WTC11 (cell line): ENCODE measurements around the gene PTPN1. TPM values are rescaled to one million over a fixed set of nuclear protein-coding genes. Genes with fewer than 3 reads are reported as not detected.
"Not testable (repeated sequence)": the region's sequence is repeated elsewhere in the genome, so short reads cannot be mapped to it uniquely, and the experiment has no call there.

Source experiments
- ATAC-seq: fragments of 200-7000 bp; cut with Tn5 transposase; 2 replicates; pipeline ENCODE4 v1.10.0; 2021; ENCODE audit warnings: mild to moderate bottlenecking, moderate library complexity
- CTCF ChIA-PET: fragments of 300-600 bp; sonication (Branson Sonifier 250); formaldehyde crosslinking; loops from one replicate; lab custom pipeline; 2021; ENCODE audit warnings: antibody characterized with exemption; lab: Charles Lee
- POLR2A ChIA-PET: fragments of 350-600 bp; sonication (Branson Sonifier 250); formaldehyde crosslinking; loops from one replicate; lab custom pipeline; 2021; ENCODE audit warnings: antibody characterized with exemption; lab: Charles Lee
- DNase-seq: peaks from one replicate; pipeline ENCODE4 v3.0.0; 2021; ENCODE audit warnings: low spot score
- H3K27ac Mint-ChIP-seq: 2 replicates; pipeline ENCODE4 v1.8.0; 2021; ENCODE audit warnings: mixed read lengths
- H3K27me3 Mint-ChIP-seq: 2 replicates; pipeline ENCODE4 v1.8.0; 2021; ENCODE audit warnings: low read depth, mild to moderate bottlenecking, moderate library complexity, mixed read lengths
- H3K36me3 Mint-ChIP-seq: 2 replicates; pipeline ENCODE4 v1.8.0; 2021; ENCODE audit warnings: mixed read lengths
- H3K4me1 Mint-ChIP-seq: 2 replicates; pipeline ENCODE4 v1.8.0; 2022; ENCODE audit warnings: mixed read lengths
- H3K4me3 Mint-ChIP-seq: 2 replicates; pipeline ENCODE4 v1.8.0; 2021; ENCODE audit warnings: mild to moderate bottlenecking, moderate library complexity, mixed read lengths
- H3K9me3 Mint-ChIP-seq: 2 replicates; pipeline ENCODE4 v1.8.0; 2021; ENCODE audit warnings: mixed read lengths
- ATF3 ChIP-seq: sonication (generic); formaldehyde crosslinking; conservative IDR thresholded peaks from 2 replicates; pipeline ENCODE4 v1.8.1; 2022; ENCODE audit warnings: mild to moderate bottlenecking, missing genetic modification reagents
- ERG ChIP-seq: fragments of 250-450 bp; sonication (Bioruptor Pico); IDR thresholded peaks from 2 replicates; pipeline ENCODE4 v1.8.0; 2021; ENCODE audit warnings: mild to moderate bottlenecking
- ETV6 ChIP-seq: sonication (generic); formaldehyde crosslinking; IDR thresholded peaks from 2 replicates; pipeline ENCODE4 v1.8.1; 2022; ENCODE audit warnings: mild to moderate bottlenecking, missing genetic modification reagents
- KAT7 ChIP-seq: sonication (generic); formaldehyde crosslinking; IDR thresholded peaks from 2 replicates; pipeline ENCODE4 v1.8.1; 2023; ENCODE audit warnings: missing genetic modification reagents, mild to moderate bottlenecking, borderline replicate concordance
- NFYB ChIP-seq: sonication (generic); formaldehyde crosslinking; conservative IDR thresholded peaks from 2 replicates; pipeline ENCODE4 v1.8.0; 2022; ENCODE audit warnings: low read depth, missing genetic modification reagents
- PRRX2 ChIP-seq: fragments of 250-450 bp; sonication (Bioruptor Pico); IDR thresholded peaks from 2 replicates; pipeline ENCODE4 v1.8.0; 2021; ENCODE audit warnings: mild to moderate bottlenecking
- SMAD3 ChIP-seq: sonication (generic); formaldehyde crosslinking; IDR thresholded peaks from 2 replicates; pipeline ENCODE4 v1.8.0; 2022; ENCODE audit warnings: missing genetic modification reagents, mild to moderate bottlenecking, borderline replicate concordance
- TEAD1 ChIP-seq: sonication (generic); formaldehyde crosslinking; IDR thresholded peaks from 2 replicates; pipeline ENCODE4 v1.8.0; 2022; ENCODE audit warnings: mild to moderate bottlenecking, missing genetic modification reagents
- TEAD4 ChIP-seq: sonication (generic); formaldehyde crosslinking; IDR thresholded peaks from 2 replicates; pipeline ENCODE4 v1.8.0; 2022; ENCODE audit warnings: mild to moderate bottlenecking, missing genetic modification reagents
- ZNF219 ChIP-seq: sonication (generic); formaldehyde crosslinking; IDR thresholded peaks from 2 replicates; pipeline ENCODE4 v1.8.0; 2023; ENCODE audit warnings: missing genetic modification reagents, mild to moderate bottlenecking, borderline replicate concordance
- ZNF281 ChIP-seq: sonication (generic); formaldehyde crosslinking; IDR thresholded peaks from 2 replicates; pipeline ENCODE4 v1.8.0; 2023; ENCODE audit warnings: mild to moderate bottlenecking, missing genetic modification reagents
- total RNA-seq: library from RNA; stranded (reverse); gene quantifications from 3 replicates; pipeline ENCODE4 v1.2.3, GENCODE V29; 2021
- TF ChIP-seq, protein P1 (sequence below): sonication (generic); formaldehyde crosslinking; IDR thresholded peaks from 2 replicates; pipeline ENCODE4 v1.8.0; 2022; ENCODE audit warnings: mild to moderate bottlenecking, missing genetic modification reagents
- TF ChIP-seq, protein P2 (sequence below): sonication (generic); formaldehyde crosslinking; IDR thresholded peaks from 2 replicates; pipeline ENCODE4 v1.8.1; 2023; ENCODE audit warnings: mild to moderate bottlenecking, moderate library complexity, missing genetic modification reagents
- TF ChIP-seq, protein P3 (sequence below): sonication (generic); formaldehyde crosslinking; IDR thresholded peaks from 2 replicates; pipeline ENCODE4 v1.8.0; 2022; ENCODE audit warnings: mild to moderate bottlenecking, missing genetic modification reagents
- TF ChIP-seq, protein P4 (sequence below): sonication (generic); formaldehyde crosslinking; IDR thresholded peaks from 2 replicates; pipeline ENCODE4 v1.8.1; 2023; ENCODE audit warnings: mild to moderate bottlenecking, missing genetic modification reagents

Gene PTPN1
- total RNA-seq, 1 experiment from 2014 or later: 29.4 TPM

GRCh38 chr20:50506270-50506579 is 4.0 kb upstream of the PTPN1 start (continued):
- TF ChIP-seq, protein P1, sequence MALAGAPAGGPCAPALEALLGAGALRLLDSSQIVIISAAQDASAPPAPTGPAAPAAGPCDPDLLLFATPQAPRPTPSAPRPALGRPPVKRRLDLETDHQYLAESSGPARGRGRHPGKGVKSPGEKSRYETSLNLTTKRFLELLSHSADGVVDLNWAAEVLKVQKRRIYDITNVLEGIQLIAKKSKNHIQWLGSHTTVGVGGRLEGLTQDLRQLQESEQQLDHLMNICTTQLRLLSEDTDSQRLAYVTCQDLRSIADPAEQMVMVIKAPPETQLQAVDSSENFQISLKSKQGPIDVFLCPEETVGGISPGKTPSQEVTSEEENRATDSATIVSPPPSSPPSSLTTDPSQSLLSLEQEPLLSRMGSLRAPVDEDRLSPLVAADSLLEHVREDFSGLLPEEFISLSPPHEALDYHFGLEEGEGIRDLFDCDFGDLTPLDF: no peak
- TF ChIP-seq ZNF219 (CRISPR knock-in tag) (no peak), ERG (CRISPR knock-in tag) (no peak), KAT7 (CRISPR knock-in tag) (no peak), TEAD4 (no peak), NFYB (CRISPR knock-in tag) (no peak), TEAD1 (CRISPR knock-in tag) (no peak), ATF3 (CRISPR knock-in tag) (no peak), ZNF281 (no peak), PRRX2 (no peak), ETV6 (no peak), SMAD3 (CRISPR knock-in tag) (no peak)
- TF ChIP-seq, protein P2, sequence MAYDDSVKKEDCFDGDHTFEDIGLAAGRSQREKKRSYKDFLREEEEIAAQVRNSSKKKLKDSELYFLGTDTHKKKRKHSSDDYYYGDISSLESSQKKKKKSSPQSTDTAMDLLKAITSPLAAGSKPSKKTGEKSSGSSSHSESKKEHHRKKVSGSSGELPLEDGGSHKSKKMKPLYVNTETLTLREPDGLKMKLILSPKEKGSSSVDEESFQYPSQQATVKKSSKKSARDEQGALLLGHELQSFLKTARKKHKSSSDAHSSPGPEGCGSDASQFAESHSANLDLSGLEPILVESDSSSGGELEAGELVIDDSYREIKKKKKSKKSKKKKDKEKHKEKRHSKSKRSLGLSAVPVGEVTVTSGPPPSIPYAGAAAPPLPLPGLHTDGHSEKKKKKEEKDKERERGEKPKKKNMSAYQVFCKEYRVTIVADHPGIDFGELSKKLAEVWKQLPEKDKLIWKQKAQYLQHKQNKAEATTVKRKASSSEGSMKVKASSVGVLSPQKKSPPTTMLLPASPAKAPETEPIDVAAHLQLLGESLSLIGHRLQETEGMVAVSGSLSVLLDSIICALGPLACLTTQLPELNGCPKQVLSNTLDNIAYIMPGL (CRISPR knock-in tag): no peak
- TF ChIP-seq, protein P3, sequence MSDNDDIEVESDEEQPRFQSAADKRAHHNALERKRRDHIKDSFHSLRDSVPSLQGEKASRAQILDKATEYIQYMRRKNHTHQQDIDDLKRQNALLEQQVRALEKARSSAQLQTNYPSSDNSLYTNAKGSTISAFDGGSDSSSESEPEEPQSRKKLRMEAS: no peak
- TF ChIP-seq, protein P4, sequence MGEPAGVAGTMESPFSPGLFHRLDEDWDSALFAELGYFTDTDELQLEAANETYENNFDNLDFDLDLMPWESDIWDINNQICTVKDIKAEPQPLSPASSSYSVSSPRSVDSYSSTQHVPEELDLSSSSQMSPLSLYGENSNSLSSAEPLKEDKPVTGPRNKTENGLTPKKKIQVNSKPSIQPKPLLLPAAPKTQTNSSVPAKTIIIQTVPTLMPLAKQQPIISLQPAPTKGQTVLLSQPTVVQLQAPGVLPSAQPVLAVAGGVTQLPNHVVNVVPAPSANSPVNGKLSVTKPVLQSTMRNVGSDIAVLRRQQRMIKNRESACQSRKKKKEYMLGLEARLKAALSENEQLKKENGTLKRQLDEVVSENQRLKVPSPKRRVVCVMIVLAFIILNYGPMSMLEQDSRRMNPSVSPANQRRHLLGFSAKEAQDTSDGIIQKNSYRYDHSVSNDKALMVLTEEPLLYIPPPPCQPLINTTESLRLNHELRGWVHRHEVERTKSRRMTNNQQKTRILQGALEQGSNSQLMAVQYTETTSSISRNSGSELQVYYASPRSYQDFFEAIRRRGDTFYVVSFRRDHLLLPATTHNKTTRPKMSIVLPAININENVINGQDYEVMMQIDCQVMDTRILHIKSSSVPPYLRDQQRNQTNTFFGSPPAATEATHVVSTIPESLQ (CRISPR knock-in tag): no peak

GRCh38 chr20:50507745-50508144 is 2.4 kb upstream of the PTPN1 start:
- ChIA-PET POLR2A (interaction anchor here (0.6 kb wide), 1 partner anchor 1589 kb away, joined by 3 read pairs; no protein-coding TSS in a partner anchor), CTCF (interaction anchor here (1.3 kb wide), 1 partner anchor 63 kb away, joined by 4 read pairs; no protein-coding TSS in a partner anchor)
- not testable (repeated sequence) for H3K27ac Mint-ChIP-seq, DNase-seq, H3K4me3 Mint-ChIP-seq, H3K27me3 Mint-ChIP-seq, H3K36me3 Mint-ChIP-seq, H3K9me3 Mint-ChIP-seq, ATAC-seq
- H3K4me1 Mint-ChIP-seq: peaks cover 42% of the 10 kb centered on the region
